ENCODE measurements around the gene SHBG. TPM values are rescaled to one million over a fixed set of nuclear protein-coding genes. Genes with fewer than 3 reads are reported as not detected.

SHBG gene
- total RNA-seq, 4 donors from 2014 or later = 0.32 to 0.41 TPM; not detected in 2

DNA sequence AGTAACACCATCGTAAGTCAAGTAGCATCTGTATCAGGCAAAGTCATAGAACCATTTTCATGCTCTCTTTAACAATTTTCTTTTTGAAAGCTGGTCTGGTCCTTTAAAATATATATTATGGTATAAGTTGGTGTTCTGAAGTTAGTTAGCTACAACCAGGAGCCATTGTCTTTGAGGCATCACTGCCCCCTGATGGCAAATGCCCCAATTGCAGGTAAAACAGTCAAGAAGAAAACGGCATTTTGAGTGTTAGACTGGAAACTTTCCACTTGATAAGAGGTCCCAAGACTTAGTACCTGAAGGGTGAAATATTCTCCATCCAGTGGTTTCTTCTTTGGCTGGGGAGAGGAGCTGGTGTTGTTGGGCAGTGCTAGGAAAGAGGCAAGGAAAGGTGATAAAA, 43.3 kb downstream of the SHBG start:
- in situ Hi-C loops (cut with MboI; ENCODE audit: low pct_ligation_motif_present in 1 of 4, low pct_unique_long_range_greater_than_20kb in 1 of 4, low sequenced_read_pairs in 3 of 4) = no loop called here
- Histone ChIP-seq H3K27me3 (no peaks in the 10 kb centered on the region), H3K9me3 (peaks cover 7 to 9% of the 10 kb centered on the region in 2 donors), H3K4me3 (no peak overlapping the region), H3K4me1 (no peaks in the 10 kb centered on the region), H3K36me3 (peaks cover 0 to 59% (median 26%) of the 10 kb centered on the region in 4 donors), H3K27ac (no peak overlapping the region)
- WGBS, 2 donors (ENCODE audit: low coverage in 1 of 2) = 94 to 96% methylated on average over 2 of the region's 2 CpGs
- peak; percentile 15 for DNase-seq
- TF ChIP-seq POLR2A (IDR thresholded peaks at IDR 0.05) (no peak), POLR2AphosphoS5 (IDR thresholded peaks at IDR 0.05) (no peak), EP300 (IDR thresholded peaks at IDR 0.05; ENCODE audit: low read depth) (no peak), CTCF (IDR thresholded peaks at IDR 0.05) (peak in 4 of 5 experiments; percentile 37 to 44 (median 39))
- intact Hi-C loops (cut with DNase I; ENCODE audit: low total_unique reads) = no loop called here

GRCh38 chr17:7674934-7675333, 45.0 kb downstream of the SHBG start:
- WGBS, 2 donors (ENCODE audit: low coverage in 1 of 2) = 88 to 92% methylated on average over 8 to 14 of the region's 14 CpGs
- no peak for DNase-seq
- TF ChIP-seq POLR2A (IDR thresholded peaks at IDR 0.05) (no peak), EP300 (IDR thresholded peaks at IDR 0.05; ENCODE audit: low read depth) (no peak), CTCF (IDR thresholded peaks at IDR 0.05) (no peak), POLR2AphosphoS5 (IDR thresholded peaks at IDR 0.05) (no peak)
- Histone ChIP-seq H3K27me3 (no peaks in the 10 kb centered on the region), H3K4me3 (no peak overlapping the region), H3K27ac (no peak overlapping the region), H3K4me1 (no peaks in the 10 kb centered on the region), H3K36me3 (peaks cover 0 to 57% (median 26%) of the 10 kb centered on the region in 4 donors), H3K9me3 (peaks cover 7 to 9% of the 10 kb centered on the region in 2 donors)
- intact Hi-C loops (cut with DNase I; ENCODE audit: low total_unique reads) = no loop called here
- in situ Hi-C loops (cut with MboI; ENCODE audit: low pct_ligation_motif_present in 1 of 4, low pct_unique_long_range_greater_than_20kb in 1 of 4, low sequenced_read_pairs in 3 of 4) = no loop called here

DNA sequence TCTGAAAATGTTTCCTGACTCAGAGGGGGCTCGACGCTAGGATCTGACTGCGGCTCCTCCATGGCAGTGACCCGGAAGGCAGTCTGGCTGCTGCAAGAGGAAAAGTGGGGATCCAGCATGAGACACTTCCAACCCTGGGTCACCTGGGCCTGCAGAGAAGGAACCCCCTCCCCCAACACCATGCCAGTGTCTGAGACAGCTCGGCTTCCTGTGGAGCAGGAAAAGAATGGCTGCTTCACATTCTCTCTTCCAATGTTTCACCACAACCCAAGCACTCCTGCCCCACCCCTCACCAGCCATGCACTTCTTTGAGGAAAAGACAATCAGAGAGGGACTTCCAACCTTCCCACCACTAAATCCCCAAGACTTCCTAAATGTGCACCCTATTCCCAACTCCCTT, 46.6 kb downstream of the SHBG start:
- 86% methylated on average over 5 of the region's 5 CpGs; no CpG with 5 or more reads in 1 of the 2 donors for WGBS, 2 donors (ENCODE audit: low coverage in 1 of 2)
- in situ Hi-C loops (cut with MboI; ENCODE audit: low pct_ligation_motif_present in 1 of 4, low pct_unique_long_range_greater_than_20kb in 1 of 4, low sequenced_read_pairs in 3 of 4) = no loop called here

DNA sequence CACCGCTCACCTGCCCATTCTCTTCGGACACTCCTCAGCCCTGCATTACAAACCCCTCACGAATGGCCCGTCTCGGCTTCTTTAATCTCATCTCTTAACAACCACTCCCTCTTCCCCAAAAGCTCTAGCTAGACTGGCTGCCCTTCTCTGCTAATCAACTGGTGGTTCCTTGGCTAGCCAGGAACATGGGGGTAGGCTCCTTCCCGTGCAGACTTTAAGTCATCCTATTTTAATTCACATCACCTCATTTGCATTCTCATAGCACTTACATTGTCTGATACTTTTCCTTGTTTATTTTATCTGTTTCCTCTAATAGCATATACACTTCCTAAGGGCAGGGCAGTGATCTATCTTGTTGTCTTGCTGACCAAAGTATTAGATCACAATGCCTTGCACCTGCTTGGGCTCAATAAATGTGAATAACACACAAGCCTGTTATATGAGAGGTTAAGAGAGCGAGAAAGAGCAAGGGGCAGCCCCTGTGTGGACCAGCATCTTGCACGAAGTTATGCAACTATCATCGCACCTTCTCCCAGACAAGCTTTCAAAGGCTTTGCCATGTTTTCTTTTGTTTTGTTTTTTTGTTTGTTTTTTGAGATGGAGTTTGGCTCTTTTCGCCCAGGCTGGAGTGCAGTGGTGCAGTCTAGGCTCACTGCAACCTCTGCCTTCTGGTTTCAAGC, 47.6 kb downstream of the SHBG start:
- intact Hi-C loops (cut with DNase I; ENCODE audit: low total_unique reads) (loop anchor here (1.0 kb wide), 1 partner anchor 18 kb away; no protein-coding TSS in a partner anchor), in situ Hi-C loops (cut with MboI; ENCODE audit: low pct_ligation_motif_present in 1 of 4, low pct_unique_long_range_greater_than_20kb in 1 of 4, low sequenced_read_pairs in 3 of 4) (no loop called here)
- no peak overlapping the region for H3K27ac ChIP-seq
- H3K4me1 ChIP-seq = no peaks in the 10 kb centered on the region
- peaks cover 7 to 9% of the 10 kb centered on the region in 2 donors for H3K9me3 ChIP-seq
- H3K27me3 ChIP-seq = no peaks in the 10 kb centered on the region
- peaks cover 0 to 33% (median 16%) of the 10 kb centered on the region in 4 donors for H3K36me3 ChIP-seq
- TF ChIP-seq CTCF (IDR thresholded peaks at IDR 0.05) (no peak), POLR2AphosphoS5 (IDR thresholded peaks at IDR 0.05) (no peak), EP300 (IDR thresholded peaks at IDR 0.05; ENCODE audit: low read depth) (no peak), POLR2A (IDR thresholded peaks at IDR 0.05) (no peak)
- no peak for DNase-seq
- H3K4me3 ChIP-seq = no peak overlapping the region
- WGBS, 2 donors (ENCODE audit: low coverage in 1 of 2) = 84 to 96% methylated on average over 4 to 10 of the region's 10 CpGs

More for the DNA sequence above, 46.6 kb downstream of the SHBG start:
- Histone ChIP-seq H3K27me3 (no peaks in the 10 kb centered on the region), H3K27ac (no peak overlapping the region), H3K36me3 (peaks cover 0 to 41% (median 19%) of the 10 kb centered on the region in 4 donors), H3K9me3 (peaks cover 7 to 9% of the 10 kb centered on the region in 2 donors), H3K4me1 (no peaks in the 10 kb centered on the region), H3K4me3 (no peak overlapping the region)
- intact Hi-C loops (cut with DNase I; ENCODE audit: low total_unique reads) = no loop called here
- TF ChIP-seq EP300 (IDR thresholded peaks at IDR 0.05; ENCODE audit: low read depth) = no peak
- TF ChIP-seq CTCF (IDR thresholded peaks at IDR 0.05) = no peak
- no peak for TF ChIP-seq POLR2A (IDR thresholded peaks at IDR 0.05)
- no peak for TF ChIP-seq POLR2AphosphoS5 (IDR thresholded peaks at IDR 0.05)
- no peak for DNase-seq

Small RNA genes within 50 kb of the gene (small RNA-seq; reads per million reads assigned to genes)
- 0 reads per million in 4 donors for gene CD68

Other genes starting within 250 kb of the SHBG start
- gene TNK1, start 249.0 kb upstream of the SHBG start, total RNA-seq = 100 to 1,000 TPM in 1 of 4 donors, 10 to 100 TPM in 3; 38.9 to 110 (median 53.2) TPM
- 10 to 100 TPM; 13.2 to 32.4 (median 18.4) TPM for gene PLSCR3, start 235.6 kb upstream of the SHBG start, total RNA-seq
- gene TMEM256, start 226.0 kb upstream of the SHBG start, total RNA-seq = 100 to 1,000 TPM in 2 of 4 donors, 10 to 100 TPM in 1, 1 to 10 TPM in 1; 10.0 to 129 (median 85.6) TPM
- gene NLGN2, start 222.3 kb upstream of the SHBG start, total RNA-seq = 10 to 100 TPM in 1 of 4 donors, 1 to 10 TPM in 3; 2.2 to 12.3 (median 3.9) TPM
- not detected for gene SPEM1, start 209.8 kb upstream of the SHBG start, total RNA-seq
- gene SPEM2, start 204.5 kb upstream of the SHBG start, total RNA-seq = not detected
- gene SPEM3, start 201.3 kb upstream of the SHBG start, total RNA-seq = not detected
- 10 to 100 TPM in 3 of 4 donors, 1 to 10 TPM in 1; 8.8 to 26.1 (median 16.3) TPM for gene TMEM102, start 194.7 kb upstream of the SHBG start, total RNA-seq
- 1 to 10 TPM in 3 of 4 donors, not detected in 1; 1.6 to 2.4 (median 1.9) TPM for gene FGF11, start 190.6 kb upstream of the SHBG start, total RNA-seq
- 10 to 100 TPM in 1 of 4 donors, 1 to 10 TPM in 2, not detected in 1; 5.8 to 10.3 (median 8.9) TPM for gene CHRNB1, start 185.1 kb upstream of the SHBG start, total RNA-seq
- 10 to 100 TPM; 18.3 to 48.6 (median 23.2) TPM for gene ZBTB4, start 150.5 kb upstream of the SHBG start, total RNA-seq
- gene SLC35G6, start 148.7 kb upstream of the SHBG start, total RNA-seq = not detected
- gene POLR2A, start 145.8 kb upstream of the SHBG start, total RNA-seq = 100 to 1,000 TPM in 3 of 4 donors, 10 to 100 TPM in 1; 91.3 to 321 (median 127) TPM
- 10 to 100 TPM; 20.8 to 53.1 (median 31.5) TPM for gene TNFSF12, start 81.1 kb upstream of the SHBG start, total RNA-seq
- 10 to 100 TPM; 19.7 to 94.3 (median 59.8) TPM for gene TNFSF13, start 71.4 kb upstream of the SHBG start, total RNA-seq
- 100 to 1,000 TPM in 1 of 4 donors, 10 to 100 TPM in 3; 37.0 to 159 (median 45.2) TPM for gene SENP3, start 68.2 kb upstream of the SHBG start, total RNA-seq
- gene CD68, start 50.5 kb upstream of the SHBG start, total RNA-seq = 100 to 1,000 TPM in 1 of 4 donors, 10 to 100 TPM in 2, 1 to 10 TPM in 1; 3.8 to 102 (median 35.1) TPM
- gene MPDU1, start 46.3 kb upstream of the SHBG start, total RNA-seq = 100 to 1,000 TPM in 3 of 4 donors, 10 to 100 TPM in 1; 97.9 to 312 (median 157) TPM
- gene SOX15, start 40.0 kb upstream of the SHBG start, total RNA-seq = 1 to 10 TPM in 2 of 4 donors, not detected in 2; 2.3 to 4.3 TPM
- 10 to 100 TPM; 11.7 to 25.4 (median 22.4) TPM for gene FXR2, start 15.2 kb upstream of the SHBG start, total RNA-seq
- gene SAT2, start 2.3 kb upstream of the SHBG start, total RNA-seq = 100 to 1,000 TPM in 1 of 4 donors, 10 to 100 TPM in 3; 21.7 to 106 (median 67.7) TPM
- 10 to 100 TPM in 1 of 4 donors, 1 to 10 TPM in 1, under 1 TPM in 2; 0.40 to 20.6 (median 2.3) TPM for gene ATP1B2, start 20.8 kb downstream of the SHBG start, total RNA-seq
- 10 to 100 TPM; 27.9 to 49.7 (median 31.7) TPM for gene TP53, start 57.4 kb downstream of the SHBG start, total RNA-seq
- 10 to 100 TPM in 1 of 4 donors, 1 to 10 TPM in 3; 3.7 to 33.0 (median 6.0) TPM for gene WRAP53, start 58.3 kb downstream of the SHBG start, total RNA-seq
- gene EFNB3, start 75.1 kb downstream of the SHBG start, total RNA-seq = under 1 TPM in 2 of 4 donors, not detected in 2; 0.32 to 0.41 TPM
- gene DNAH2, start 87.6 kb downstream of the SHBG start, total RNA-seq = under 1 TPM; under 0.01 to 0.55 (median 0.18) TPM
- gene KDM6B, start 204.1 kb downstream of the SHBG start, total RNA-seq = 10 to 100 TPM; 18.3 to 33.7 (median 30.2) TPM
- 10 to 100 TPM in 1 of 4 donors, 1 to 10 TPM in 3; 2.4 to 13.1 (median 6.8) TPM for gene TMEM88, start 224.9 kb downstream of the SHBG start, total RNA-seq
- 10 to 100 TPM; 59.8 to 95.3 (median 86.5) TPM for gene NAA38, start 227.4 kb downstream of the SHBG start, total RNA-seq
- 10 to 100 TPM in 1 of 4 donors, 1 to 10 TPM in 2, not detected in 1; 4.9 to 50.4 (median 9.6) TPM for gene CYB5D1, start 227.9 kb downstream of the SHBG start, total RNA-seq

Measured in transverse colon (tissue), 4 donors.